HFF-Myc (cell line): ENCODE measurements around the gene ZNF655.
"Not testable (repeated sequence)": the region's sequence is repeated elsewhere in the genome, so short reads cannot be mapped to it uniquely, and the experiment has no call there.

Source experiments
- DNase-seq: peaks from one replicate; pipeline ENCODE4 v3.0.0-alpha.2; 2011; ENCODE audit warnings: low read depth; ENCODE audit errors: extremely low read depth
- H3K4me3 ChIP-seq: replicated peaks from 2 replicates; pipeline ENCODE4 v1.5.1; 2011; ENCODE audit warnings: low read depth, mild to moderate bottlenecking, control low read depth, low read length
- CTCF ChIP-seq: IDR thresholded peaks from 2 replicates; pipeline ENCODE4 v1.5.1; 2012; ENCODE audit warnings: mild to moderate bottlenecking, low read depth, low read length, control low read depth; ENCODE audit errors: missing control alignments

The ZNF655 gene

GRCh38 chr7:99539213-99539811 is 19.1 kb upstream of the ZNF655 start:
- DNase-seq, result no peak
- TF ChIP-seq CTCF, result no peak

GRCh38 chr7:99540542-99540941 is 17.9 kb upstream of the ZNF655 start:
- TF ChIP-seq CTCF, result no peak
- no peak for DNase-seq
- H3K4me3 ChIP-seq, result no peak overlapping the region

More at GRCh38 chr7:99539213-99539811, 19.1 kb upstream of the ZNF655 start:
- no peak overlapping the region for H3K4me3 ChIP-seq

- TF ChIP-seq CTCF, result no peak
- no peak for DNase-seq
These were observed 17.2 kb upstream of the ZNF655 start for GRCh38 chr7:99541212-99541611.

GRCh38 chr7:99543081-99543671 is 15.3 kb upstream of the ZNF655 start:
- no peak for DNase-seq
- TF ChIP-seq CTCF, result no peak
- H3K4me3 ChIP-seq, result no peak overlapping the region

More at GRCh38 chr7:99541212-99541611, 17.2 kb upstream of the ZNF655 start:
- no peak overlapping the region for H3K4me3 ChIP-seq

GRCh38 chr7:99543916-99544315 is 14.5 kb upstream of the ZNF655 start:
- no peak for DNase-seq
- no peak for TF ChIP-seq CTCF
- no peak overlapping the region for H3K4me3 ChIP-seq

- not testable (repeated sequence) for H3K4me3 ChIP-seq
These were observed 13.1 kb upstream of the ZNF655 start for GRCh38 chr7:99545308-99545707.

GRCh38 chr7:99549545-99549944 is 8.9 kb upstream of the ZNF655 start:
- DNase-seq, H3K4me3 ChIP-seq: not testable (repeated sequence)

More at GRCh38 chr7:99545308-99545707, 13.1 kb upstream of the ZNF655 start:
- DNase-seq, result not testable (repeated sequence)

GRCh38 chr7:99551334-99551733 is 7.1 kb upstream of the ZNF655 start:
- peak overlapping the region; percentile 85 for H3K4me3 ChIP-seq
- DNase-seq, result no peak
- TF ChIP-seq CTCF, result no peak
